CD14-positive monocyte (primary cell): ENCODE results near the gene CLVS2. TPM values are rescaled to one million over a fixed set of nuclear protein-coding genes. Genes with fewer than 3 reads are reported as not detected.

Experiments used
- DNase-seq, 3 donors: peaks; one replicate each; pipeline ENCODE4 v3.0.0-alpha.2; 2011 to 2022
- H2AFZ ChIP-seq: 2 replicates; pipeline ENCODE4 v1.6.0; 2012; ENCODE audit warnings: mild to moderate bottlenecking, low read depth, low read length, inconsistent platforms; ENCODE audit not compliant: insufficient read depth, poor library complexity, severe bottlenecking
- H3K27ac ChIP-seq, 2 donors: 1 replicate in 1 of 2; 2 replicates in 1 of 2; pipeline ENCODE4 v1.5.1; 2012 to 2013; ENCODE audit warnings: low read length in 2 of 2, control low read depth in 1 of 2, inconsistent platforms in 1 of 2, low read depth in 1 of 2, mild to moderate bottlenecking in 1 of 2
- H3K27me3 ChIP-seq, 2 donors: one replicate each; pipeline versions ENCODE4 v1.6.0 to v1.6.1; 2011 to 2013; ENCODE audit warnings: low read length in 2 of 2; ENCODE audit not compliant: control insufficient read depth in 2 of 2, insufficient read depth in 2 of 2
- H3K36me3 ChIP-seq, 2 donors: replicated peaks in 1 of 2; 1 replicate in 1 of 2; 2 replicates in 1 of 2; pipeline versions ENCODE4 v1.5.1 to v1.6.1; 2012 to 2013; ENCODE audit warnings: low read length in 2 of 2, control low read depth in 1 of 2, inconsistent platforms in 1 of 2, mild to moderate bottlenecking in 1 of 2; ENCODE audit not compliant: insufficient read depth in 2 of 2, control insufficient read depth in 1 of 2
- H3K4me1 ChIP-seq, 2 donors: 1 replicate in 1 of 2; 2 replicates in 1 of 2; pipeline versions ENCODE4 v1.5.1 to v1.6.1; 2012 to 2013; ENCODE audit warnings: low read length in 2 of 2, control low read depth in 1 of 2, inconsistent platforms in 1 of 2, mild to moderate bottlenecking in 1 of 2, moderate library complexity in 1 of 2; ENCODE audit not compliant: insufficient read depth in 2 of 2, control insufficient read depth in 1 of 2
- H3K4me2 ChIP-seq: replicated peaks from 2 replicates; pipeline ENCODE3; 2012; ENCODE audit warnings: low read length, moderate library complexity, mild to moderate bottlenecking; ENCODE audit not compliant: poor library complexity, severe bottlenecking; ENCODE audit errors: extremely low read depth
- H3K4me3 ChIP-seq, 3 experiments: fragments of 200-600 bp in 1 of 3; sonication (generic) in 1 of 3; replicated peaks in 1 of 3; 1 replicate in 2 of 3; 2 replicates in 1 of 3; pipeline ENCODE4 v1.5.1; 2011 to 2013; ENCODE audit warnings: low read length in 3 of 3, mild to moderate bottlenecking in 3 of 3, control low read depth in 2 of 3, low read depth in 2 of 3, inconsistent platforms in 1 of 3, moderate library complexity in 1 of 3
- H3K79me2 ChIP-seq: 2 replicates; pipeline ENCODE4 v1.6.0; 2012; ENCODE audit warnings: mild to moderate bottlenecking, control low read depth, inconsistent platforms, low read length, moderate library complexity; ENCODE audit not compliant: insufficient read depth
- H3K9ac ChIP-seq: 2 replicates; pipeline ENCODE4 v1.6.0; 2017; ENCODE audit warnings: low read length, mild to moderate bottlenecking; ENCODE audit not compliant: insufficient read depth, poor library complexity, severe bottlenecking
- H3K9me3 ChIP-seq, 2 donors: replicated peaks in 1 of 2; 1 replicate in 1 of 2; 2 replicates in 1 of 2; pipeline versions ENCODE4 v1.5.1 to v1.6.1; 2012 to 2013; ENCODE audit warnings: low read length in 2 of 2, control low read depth in 1 of 2; ENCODE audit not compliant: control insufficient read depth in 1 of 2, insufficient read depth in 1 of 2
- H4K20me1 ChIP-seq: 2 replicates; pipeline ENCODE4 v1.6.0; 2012; ENCODE audit warnings: mild to moderate bottlenecking, low read length, control low read depth, moderate library complexity; ENCODE audit not compliant: insufficient read depth
- H3K27ac Mint-ChIP-seq, 7 donors: one replicate each; pipeline ENCODE4 v1.8.0; 2020; ENCODE audit warnings: mild to moderate bottlenecking in 7 of 7, mixed read lengths in 7 of 7, moderate library complexity in 6 of 7, inconsistent platforms in 2 of 7
- H3K27me3 Mint-ChIP-seq, 3 donors: one replicate each; pipeline ENCODE4 v1.8.0; 2021 to 2022; ENCODE audit warnings: low read depth in 3 of 3, mild to moderate bottlenecking in 3 of 3, mixed read lengths in 3 of 3, moderate library complexity in 3 of 3, inconsistent platforms in 1 of 3
- H3K36me3 Mint-ChIP-seq, 2 donors: one replicate each; pipeline ENCODE4 v1.8.0; 2020; ENCODE audit warnings: mixed read lengths in 2 of 2, inconsistent platforms in 1 of 2, mild to moderate bottlenecking in 1 of 2
- H3K4me1 Mint-ChIP-seq: one replicate; pipeline ENCODE4 v1.8.0; 2020; ENCODE audit warnings: mild to moderate bottlenecking, mixed read lengths
- H3K4me3 Mint-ChIP-seq, 2 donors: one replicate each; pipeline ENCODE4 v1.8.0; 2020; ENCODE audit warnings: mild to moderate bottlenecking in 2 of 2, mixed read lengths in 2 of 2, moderate library complexity in 1 of 2
- H3K9me3 Mint-ChIP-seq, 7 donors: one replicate each; pipeline ENCODE4 v1.8.0; 2020 to 2022; ENCODE audit warnings: mixed read lengths in 7 of 7, mild to moderate bottlenecking in 6 of 7, moderate library complexity in 6 of 7, inconsistent platforms in 2 of 7
- WGBS: methylation state at CpG from one replicate; pipeline ENCODE4 v1.1.5; 2013; ENCODE audit warnings: missing lambda C conversion rate; ENCODE audit not compliant: insufficient coverage; 5-methylcytosine and 5-hydroxymethylcytosine counted together
- intact Hi-C, 2 donors: fragments of 100-400 bp; cut with micrococcal nuclease; formaldehyde crosslinking; loops; one replicate each; pipeline versions ENCODE4 v1.15.0 to v1.15.1; 2023
- polyA plus RNA-seq, 3 donors: library from polyadenylated mRNA; depleted of rRNA in 1 of 3; unstranded in 2 of 3; stranded (reverse) in 1 of 3; fragments of 300-500 nt in 2 of 3; fragments of >200 nt in 1 of 3; fragmentation: Illumina TruSeq in 2 of 3; gene quantifications; 1 replicate in 2 of 3; 2 replicates in 1 of 3; pipeline ENCODE4 v1.2.3, GENCODE V29; 2012 to 2021
- TF ChIP-seq, protein P1 (sequence below): fragments of 200-600 bp; IDR thresholded peaks from one replicate; pipeline ENCODE4 v1.8.0; 2022; ENCODE audit warnings: antibody characterized with exemption, mild to moderate bottlenecking

CLVS2 gene
- polyA plus RNA-seq, 3 donors: not detected

DNA sequence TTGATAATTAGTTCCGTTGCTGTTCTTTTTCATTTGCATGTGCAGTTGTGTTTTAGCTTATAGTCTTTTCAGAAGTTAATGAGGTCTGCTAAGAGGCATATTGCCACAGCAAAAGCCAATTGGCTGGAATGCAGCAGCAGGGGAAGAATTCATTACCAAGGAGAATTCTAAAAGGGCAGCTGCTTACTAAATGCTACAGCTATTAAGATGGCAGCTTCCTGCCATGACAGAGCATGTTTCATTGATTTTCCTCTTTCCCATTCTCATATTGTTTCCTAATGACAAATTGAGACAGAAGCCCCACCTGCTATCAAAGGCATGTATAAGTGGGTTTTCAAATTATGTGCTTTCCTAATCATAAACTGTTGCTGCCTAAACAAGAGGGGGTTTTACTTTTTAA, 66.6 kb downstream of the CLVS2 start:
- H3K4me2 ChIP-seq: no peak overlapping the region
- no CpG with 5 or more reads among the region's 1 CpG for WGBS
- H3K4me1 Mint-ChIP-seq: no peaks in the 10 kb centered on the region
- H3K36me3 Mint-ChIP-seq: no peaks in the 10 kb centered on the region
- H3K27ac Mint-ChIP-seq: no peak overlapping the region
- H3K9ac ChIP-seq: no peak overlapping the region
- intact Hi-C loops: no loop called here
- H3K4me1 ChIP-seq: no peaks in the 10 kb centered on the region
- peaks cover 0 to 2% (median 1%) of the 10 kb centered on the region in 3 donors for H3K27me3 Mint-ChIP-seq
- H2AFZ ChIP-seq: no peak overlapping the region
- H4K20me1 ChIP-seq: no peaks in the 10 kb centered on the region
- H3K79me2 ChIP-seq: no peaks in the 10 kb centered on the region
- H3K27me3 ChIP-seq: no peaks in the 10 kb centered on the region
- H3K27ac ChIP-seq: no peak overlapping the region
- no peaks in the 10 kb centered on the region for H3K36me3 ChIP-seq
- no peaks in the 10 kb centered on the region for H3K9me3 ChIP-seq
- no peak overlapping the region for H3K4me3 ChIP-seq
- DNase-seq: no peak
- no peak overlapping the region for H3K4me3 Mint-ChIP-seq
- peaks cover 0 to 3% (median 0%) of the 10 kb centered on the region in 7 donors for H3K9me3 Mint-ChIP-seq
- TF ChIP-seq, protein P1, sequence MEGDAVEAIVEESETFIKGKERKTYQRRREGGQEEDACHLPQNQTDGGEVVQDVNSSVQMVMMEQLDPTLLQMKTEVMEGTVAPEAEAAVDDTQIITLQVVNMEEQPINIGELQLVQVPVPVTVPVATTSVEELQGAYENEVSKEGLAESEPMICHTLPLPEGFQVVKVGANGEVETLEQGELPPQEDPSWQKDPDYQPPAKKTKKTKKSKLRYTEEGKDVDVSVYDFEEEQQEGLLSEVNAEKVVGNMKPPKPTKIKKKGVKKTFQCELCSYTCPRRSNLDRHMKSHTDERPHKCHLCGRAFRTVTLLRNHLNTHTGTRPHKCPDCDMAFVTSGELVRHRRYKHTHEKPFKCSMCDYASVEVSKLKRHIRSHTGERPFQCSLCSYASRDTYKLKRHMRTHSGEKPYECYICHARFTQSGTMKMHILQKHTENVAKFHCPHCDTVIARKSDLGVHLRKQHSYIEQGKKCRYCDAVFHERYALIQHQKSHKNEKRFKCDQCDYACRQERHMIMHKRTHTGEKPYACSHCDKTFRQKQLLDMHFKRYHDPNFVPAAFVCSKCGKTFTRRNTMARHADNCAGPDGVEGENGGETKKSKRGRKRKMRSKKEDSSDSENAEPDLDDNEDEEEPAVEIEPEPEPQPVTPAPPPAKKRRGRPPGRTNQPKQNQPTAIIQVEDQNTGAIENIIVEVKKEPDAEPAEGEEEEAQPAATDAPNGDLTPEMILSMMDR: no peak

GRCh38 chr6:123064038-123064437, 68.0 kb downstream of the CLVS2 start:
- Mint-ChIP-seq H3K27me3 (peaks cover 0 to 2% (median 0%) of the 10 kb centered on the region in 3 donors), H3K36me3 (no peaks in the 10 kb centered on the region), H3K4me1 (no peaks in the 10 kb centered on the region), H3K4me3 (no peak overlapping the region), H3K9me3 (peaks cover 0 to 1% (median 0%) of the 10 kb centered on the region in 7 donors), H3K27ac (no peak overlapping the region)
- Histone ChIP-seq H3K9me3 (no peaks in the 10 kb centered on the region), H2AFZ (no peak overlapping the region), H3K4me1 (no peaks in the 10 kb centered on the region), H3K79me2 (no peaks in the 10 kb centered on the region), H4K20me1 (no peaks in the 10 kb centered on the region), H3K9ac (no peak overlapping the region), H3K4me3 (no peak overlapping the region), H3K4me2 (no peak overlapping the region), H3K27ac (no peak overlapping the region), H3K36me3 (no peaks in the 10 kb centered on the region), H3K27me3 (no peaks in the 10 kb centered on the region)
- whole genome bisulfite sequencing: no CpG with 5 or more reads among the region's 2 CpGs
- TF ChIP-seq, protein P1: no peak
- no peak for DNase-seq
- intact Hi-C loops: no loop called here
